ENCODE data around the gene TLE5. TPM values are rescaled to one million over a fixed set of nuclear protein-coding genes. Genes with fewer than 3 reads are reported as not detected.

The TLE5 gene
- total and polyA plus RNA-seq, 9 of the 15 experiments (the other 6 are each of a cell fraction or from before 2014, with no cell fraction given) = 2.0 to 347 (median 235) TPM

- TF ChIP-seq ZNF707 (CRISPR knock-in tag; conservative IDR thresholded peaks at IDR 0.05) = no peak
- TF ChIP-seq ZNF583 (CRISPR knock-in tag; IDR thresholded peaks at IDR 0.05) = no peak
- TF ChIP-seq, protein P1, sequence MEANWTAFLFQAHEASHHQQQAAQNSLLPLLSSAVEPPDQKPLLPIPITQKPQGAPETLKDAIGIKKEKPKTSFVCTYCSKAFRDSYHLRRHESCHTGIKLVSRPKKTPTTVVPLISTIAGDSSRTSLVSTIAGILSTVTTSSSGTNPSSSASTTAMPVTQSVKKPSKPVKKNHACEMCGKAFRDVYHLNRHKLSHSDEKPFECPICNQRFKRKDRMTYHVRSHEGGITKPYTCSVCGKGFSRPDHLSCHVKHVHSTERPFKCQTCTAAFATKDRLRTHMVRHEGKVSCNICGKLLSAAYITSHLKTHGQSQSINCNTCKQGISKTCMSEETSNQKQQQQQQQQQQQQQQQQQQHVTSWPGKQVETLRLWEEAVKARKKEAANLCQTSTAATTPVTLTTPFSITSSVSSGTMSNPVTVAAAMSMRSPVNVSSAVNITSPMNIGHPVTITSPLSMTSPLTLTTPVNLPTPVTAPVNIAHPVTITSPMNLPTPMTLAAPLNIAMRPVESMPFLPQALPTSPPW (CRISPR knock-in tag; IDR thresholded peaks at IDR 0.05) = peak; percentile 60
- no peak for TF ChIP-seq ZNF586 (CRISPR knock-in tag; conservative IDR thresholded peaks at IDR 0.05)
- TF ChIP-seq E2F4 (CRISPR knock-in tag; IDR thresholded peaks at IDR 0.05; ENCODE audit: low read depth) = no peak
- TF ChIP-seq PRPF4 (IDR thresholded peaks at IDR 0.05; ENCODE audit: insufficient read depth, low read depth, low read length, poor library complexity, severe bottlenecking) = peak; percentile 41
- TF ChIP-seq FUS (optimal IDR thresholded peaks at IDR 0.05; ENCODE audit: low read depth, low read length) = no peak
- TF ChIP-seq ZNF717 (CRISPR knock-in tag; IDR thresholded peaks at IDR 0.05) = no peak
- TF ChIP-seq IRF2 (CRISPR knock-in tag; IDR thresholded peaks at IDR 0.05) = no peak
- TF ChIP-seq HMGN3 (IDR thresholded peaks at IDR 0.05; ENCODE audit: borderline replicate concordance, extremely low read depth, insufficient read length, low read depth, low read length) = peak; percentile 51
- TF ChIP-seq, protein P2, sequence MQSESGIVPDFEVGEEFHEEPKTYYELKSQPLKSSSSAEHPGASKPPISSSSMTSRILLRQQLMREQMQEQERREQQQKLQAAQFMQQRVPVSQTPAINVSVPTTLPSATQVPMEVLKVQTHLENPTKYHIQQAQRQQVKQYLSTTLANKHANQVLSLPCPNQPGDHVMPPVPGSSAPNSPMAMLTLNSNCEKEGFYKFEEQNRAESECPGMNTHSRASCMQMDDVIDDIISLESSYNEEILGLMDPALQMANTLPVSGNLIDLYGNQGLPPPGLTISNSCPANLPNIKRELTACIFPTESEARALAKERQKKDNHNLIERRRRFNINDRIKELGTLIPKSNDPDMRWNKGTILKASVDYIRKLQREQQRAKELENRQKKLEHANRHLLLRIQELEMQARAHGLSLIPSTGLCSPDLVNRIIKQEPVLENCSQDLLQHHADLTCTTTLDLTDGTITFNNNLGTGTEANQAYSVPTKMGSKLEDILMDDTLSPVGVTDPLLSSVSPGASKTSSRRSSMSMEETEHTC (IDR thresholded peaks at IDR 0.05) = no peak
- no peak for TF ChIP-seq SIRT6 (IDR thresholded peaks at IDR 0.05; ENCODE audit: low read depth, low read length)
- TF ChIP-seq ETV1 (tag; conservative IDR thresholded peaks at IDR 0.05; ENCODE audit: low read depth) = no peak
- no peak for TF ChIP-seq CHAMP1 (IDR thresholded peaks at IDR 0.05)
- TF ChIP-seq, protein P3, sequence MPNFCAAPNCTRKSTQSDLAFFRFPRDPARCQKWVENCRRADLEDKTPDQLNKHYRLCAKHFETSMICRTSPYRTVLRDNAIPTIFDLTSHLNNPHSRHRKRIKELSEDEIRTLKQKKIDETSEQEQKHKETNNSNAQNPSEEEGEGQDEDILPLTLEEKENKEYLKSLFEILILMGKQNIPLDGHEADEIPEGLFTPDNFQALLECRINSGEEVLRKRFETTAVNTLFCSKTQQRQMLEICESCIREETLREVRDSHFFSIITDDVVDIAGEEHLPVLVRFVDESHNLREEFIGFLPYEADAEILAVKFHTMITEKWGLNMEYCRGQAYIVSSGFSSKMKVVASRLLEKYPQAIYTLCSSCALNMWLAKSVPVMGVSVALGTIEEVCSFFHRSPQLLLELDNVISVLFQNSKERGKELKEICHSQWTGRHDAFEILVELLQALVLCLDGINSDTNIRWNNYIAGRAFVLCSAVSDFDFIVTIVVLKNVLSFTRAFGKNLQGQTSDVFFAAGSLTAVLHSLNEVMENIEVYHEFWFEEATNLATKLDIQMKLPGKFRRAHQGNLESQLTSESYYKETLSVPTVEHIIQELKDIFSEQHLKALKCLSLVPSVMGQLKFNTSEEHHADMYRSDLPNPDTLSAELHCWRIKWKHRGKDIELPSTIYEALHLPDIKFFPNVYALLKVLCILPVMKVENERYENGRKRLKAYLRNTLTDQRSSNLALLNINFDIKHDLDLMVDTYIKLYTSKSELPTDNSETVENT (CRISPR knock-in tag; IDR thresholded peaks at IDR 0.05) = no peak
- TF ChIP-seq, protein P4, sequence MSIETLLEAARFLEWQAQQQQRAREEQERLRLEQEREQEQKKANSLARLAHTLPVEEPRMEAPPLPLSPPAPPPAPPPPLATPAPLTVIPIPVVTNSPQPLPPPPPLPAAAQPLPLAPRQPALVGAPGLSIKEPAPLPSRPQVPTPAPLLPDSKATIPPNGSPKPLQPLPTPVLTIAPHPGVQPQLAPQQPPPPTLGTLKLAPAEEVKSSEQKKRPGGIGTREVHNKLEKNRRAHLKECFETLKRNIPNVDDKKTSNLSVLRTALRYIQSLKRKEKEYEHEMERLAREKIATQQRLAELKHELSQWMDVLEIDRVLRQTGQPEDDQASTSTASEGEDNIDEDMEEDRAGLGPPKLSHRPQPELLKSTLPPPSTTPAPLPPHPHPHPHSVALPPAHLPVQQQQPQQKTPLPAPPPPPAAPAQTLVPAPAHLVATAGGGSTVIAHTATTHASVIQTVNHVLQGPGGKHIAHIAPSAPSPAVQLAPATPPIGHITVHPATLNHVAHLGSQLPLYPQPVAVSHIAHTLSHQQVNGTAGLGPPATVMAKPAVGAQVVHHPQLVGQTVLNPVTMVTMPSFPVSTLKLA (conservative IDR thresholded peaks at IDR 0.05) = peak; percentile 51 to 68; a peak in 3 of 4 replicates
Observed at GRCh38 chr19:3075605-3076431, 13.5 kb upstream of the TLE5 start (continued).

Data from K562 (cell line).